HG02798 (cell line): ENCODE results near the gene SAYSD1.

Experiments used
- ATAC-seq: cut with Tn5 transposase; IDR thresholded peaks from one replicate; pipeline ENCODE4 v1.9.1; 2021; ENCODE audit warnings: mild to moderate bottlenecking; ENCODE audit not compliant: unreplicated experiment, poor library complexity

The SAYSD1 gene

DNA sequence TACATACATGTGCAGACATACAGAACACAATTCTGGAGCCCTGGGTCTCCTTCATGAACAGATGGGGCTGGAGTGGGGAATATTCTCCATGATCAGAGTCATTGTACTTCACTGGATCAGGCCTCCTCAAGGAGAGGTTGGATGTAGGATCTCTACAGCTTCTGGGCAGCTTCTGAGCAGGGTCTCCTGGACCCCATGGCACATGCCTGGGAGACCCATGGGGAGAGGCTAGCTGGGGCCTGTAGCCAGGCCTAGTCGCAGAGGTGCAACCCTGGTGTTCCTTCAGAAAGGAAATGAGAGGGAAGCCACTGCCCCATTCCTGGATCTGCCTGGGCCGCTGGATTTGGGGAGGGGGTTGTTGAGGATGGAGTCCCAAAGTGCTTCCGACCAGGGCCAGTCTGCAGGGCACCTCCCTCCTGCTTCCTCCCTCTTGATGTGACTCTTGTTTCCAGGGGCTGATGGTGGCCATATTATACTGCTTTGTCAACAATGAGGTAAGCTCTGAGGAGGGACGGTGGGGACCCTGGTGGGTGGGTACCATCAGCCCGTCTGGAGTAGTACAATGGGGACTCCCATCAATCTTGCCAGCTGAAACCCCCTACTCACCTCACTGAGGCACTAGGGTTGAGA lies 34.6 kb downstream of the SAYSD1 start:
- no peak for ATAC-seq

DNA sequence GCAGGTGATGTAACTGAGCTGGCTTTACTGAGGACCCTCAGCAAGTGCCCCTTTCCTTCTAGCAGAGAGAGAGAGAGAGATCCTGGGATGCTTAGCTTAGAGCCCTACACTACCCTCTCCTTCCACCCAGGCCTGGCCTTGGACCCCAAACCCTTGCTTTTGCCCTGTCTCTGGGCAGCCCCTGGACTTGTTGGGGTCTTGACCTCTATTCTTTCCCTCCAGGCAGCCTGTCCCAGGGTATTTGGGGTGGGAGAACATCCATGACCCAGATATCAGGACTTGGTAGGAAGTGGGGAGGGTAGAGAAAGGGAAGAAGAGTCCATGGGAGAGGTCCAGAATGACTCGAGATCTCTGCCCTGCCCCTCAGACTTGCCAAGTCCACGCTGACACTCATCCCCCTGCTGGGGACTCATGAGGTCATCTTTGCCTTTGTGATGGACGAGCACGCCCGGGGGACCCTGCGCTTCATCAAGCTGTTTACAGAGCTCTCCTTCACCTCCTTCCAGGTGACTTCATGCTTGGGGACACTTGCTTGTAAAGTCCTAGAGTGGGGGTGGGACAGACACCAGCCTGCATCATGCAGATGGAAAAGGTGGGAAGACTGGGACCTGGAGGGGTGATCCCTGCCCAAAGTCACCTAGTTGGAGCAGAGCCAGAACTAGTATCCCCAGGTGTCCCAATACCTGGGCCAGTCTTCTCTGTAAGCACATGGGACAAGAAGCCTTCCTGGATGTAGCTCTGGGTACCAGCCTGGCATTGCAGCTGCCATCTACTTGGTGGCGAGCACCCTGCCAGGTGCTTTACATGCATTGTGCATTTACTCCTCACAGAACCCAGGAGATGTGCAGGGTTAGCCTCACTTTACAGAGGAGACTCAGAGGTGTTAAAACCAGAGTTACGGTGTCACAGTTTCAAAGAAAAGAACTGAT lies 35.5 kb downstream of the SAYSD1 start:
- ATAC-seq, result no peak

DNA sequence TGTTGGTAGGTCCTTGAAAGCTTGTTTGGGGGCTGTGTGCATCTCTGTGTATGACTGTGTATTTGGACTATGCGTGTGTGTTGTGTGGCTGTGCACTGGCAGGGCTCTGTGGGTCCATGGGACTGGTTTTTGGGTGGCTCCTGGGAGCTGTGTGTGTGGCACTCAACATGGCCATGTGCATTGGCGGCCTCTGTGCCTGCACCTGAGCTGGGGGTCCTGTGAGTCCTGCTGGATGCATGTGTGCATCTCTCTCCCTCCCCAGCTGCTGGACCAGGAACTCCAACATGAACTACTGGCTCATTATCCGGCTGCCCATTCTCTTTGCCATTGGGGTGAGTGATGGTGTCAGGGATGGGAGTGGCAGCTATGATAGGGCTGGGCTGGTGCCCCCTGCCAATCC lies 36.3 kb downstream of the SAYSD1 start:
- ATAC-seq, result no peak

DNA sequence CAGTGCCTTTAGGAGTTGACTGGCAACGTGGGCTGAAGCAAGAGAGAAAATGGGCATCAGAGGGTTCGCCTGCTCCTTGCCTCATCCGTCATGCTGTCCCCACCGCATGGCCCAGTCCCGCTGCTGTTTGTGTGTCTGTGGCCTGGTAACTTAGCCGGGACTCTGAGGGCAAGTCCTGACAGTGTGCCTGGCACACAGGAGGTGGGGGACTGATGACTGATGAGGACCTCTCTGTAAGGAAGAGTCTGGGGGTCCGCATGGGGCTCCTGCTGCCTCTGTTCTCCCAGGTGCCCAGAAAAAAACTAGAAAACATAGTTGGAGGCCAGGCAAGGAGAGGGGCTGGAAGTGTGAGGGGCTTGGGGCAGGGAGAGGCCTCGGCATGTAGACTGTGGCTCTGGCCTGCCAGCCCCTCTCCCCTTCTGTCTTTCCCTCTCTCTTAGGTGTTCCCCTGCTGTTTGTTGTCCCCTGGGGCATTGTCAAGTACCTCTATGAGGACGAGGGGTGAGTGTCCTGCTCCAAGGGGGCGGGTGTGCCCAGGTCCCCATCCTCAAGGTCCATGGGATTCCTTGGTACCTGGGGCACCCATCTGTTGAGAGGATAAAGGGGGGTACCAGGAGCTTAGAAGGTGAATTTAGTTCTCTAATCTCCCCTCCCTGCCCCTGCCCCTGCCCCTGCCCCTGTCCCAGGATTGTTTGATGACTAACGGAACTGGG lies 36.9 kb downstream of the SAYSD1 start:
- ATAC-seq, result no peak

DNA sequence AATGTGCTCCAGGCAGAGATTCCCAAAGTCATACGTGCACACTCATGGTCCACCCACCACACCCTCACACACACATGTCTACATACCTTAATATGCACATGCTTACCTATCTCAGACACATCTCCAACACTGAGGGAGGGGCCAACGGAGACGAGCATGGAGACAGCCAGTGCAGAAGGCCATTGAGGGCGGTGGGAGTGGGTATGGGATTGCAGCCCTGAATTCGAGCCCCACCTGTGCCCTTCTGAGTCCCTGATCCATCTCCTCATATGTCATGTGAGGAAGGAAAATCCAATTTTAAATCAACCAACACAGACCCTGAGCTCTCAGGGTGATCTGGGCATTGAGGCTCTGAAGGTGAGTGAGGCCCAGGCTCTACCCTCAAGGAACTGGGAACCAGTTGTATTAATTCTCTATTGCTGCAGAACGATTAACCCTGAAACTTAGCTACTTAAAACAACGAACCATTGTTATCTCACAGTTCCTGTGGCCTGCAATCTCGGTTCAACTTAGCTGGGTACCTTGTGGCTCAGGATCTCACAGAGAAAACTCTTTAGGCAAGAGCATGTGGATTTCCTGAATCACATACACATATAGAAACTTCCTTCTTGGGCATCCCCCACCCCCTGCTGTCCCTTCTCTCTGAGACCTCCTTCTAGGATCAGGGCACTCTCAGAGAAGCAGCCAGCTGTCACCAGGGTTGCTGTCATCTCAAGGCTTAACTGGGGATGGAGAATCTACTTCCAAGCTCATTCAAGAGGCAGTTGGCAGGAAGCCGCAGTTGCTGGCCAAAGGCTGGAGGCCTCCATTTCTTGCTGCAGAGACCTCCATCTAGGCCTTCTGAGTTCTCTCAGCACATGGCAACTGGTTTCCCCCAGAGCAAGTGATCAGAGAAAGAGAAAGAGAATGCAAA lies 38.1 kb downstream of the SAYSD1 start:
- ATAC-seq, result no peak

DNA sequence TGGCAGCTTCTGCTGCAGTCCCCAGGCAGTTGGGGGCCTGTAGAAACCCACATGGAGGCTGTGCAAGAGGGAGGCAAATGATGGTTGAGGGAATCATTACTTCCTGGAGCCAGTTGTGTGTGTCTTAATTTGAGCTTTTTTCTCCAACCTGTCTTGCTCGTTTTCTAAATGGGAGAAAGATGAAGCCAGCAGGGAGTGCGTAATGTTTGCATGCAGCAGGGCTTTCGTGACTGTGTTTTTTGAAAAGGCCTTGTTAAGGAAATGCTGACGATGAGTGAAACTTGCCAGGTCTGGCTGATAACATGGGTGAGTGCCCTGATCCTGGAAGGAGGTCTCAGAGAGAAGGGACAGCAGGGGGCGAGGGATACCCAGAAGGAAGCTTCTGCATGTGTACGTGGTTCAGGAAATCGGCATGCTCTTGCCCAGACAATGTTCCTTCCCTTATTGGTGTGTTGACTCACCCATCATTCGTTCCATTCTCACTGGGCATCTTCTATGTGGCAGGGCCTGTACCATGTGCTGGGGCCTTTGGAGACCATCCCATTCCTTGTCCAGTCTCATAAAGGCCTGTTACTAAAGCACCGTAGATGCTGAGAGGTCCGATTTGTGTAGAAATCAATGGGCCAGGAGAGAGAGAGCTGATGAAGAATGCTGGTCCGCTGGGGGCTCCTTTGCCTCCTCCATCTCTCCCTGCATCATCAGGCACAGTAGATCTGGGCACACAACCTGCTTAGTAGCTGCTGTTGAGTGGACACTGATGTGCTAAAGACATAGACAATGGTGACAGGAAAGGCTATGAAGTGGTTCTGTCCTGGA lies 39.0 kb downstream of the SAYSD1 start:
- no peak for ATAC-seq

DNA sequence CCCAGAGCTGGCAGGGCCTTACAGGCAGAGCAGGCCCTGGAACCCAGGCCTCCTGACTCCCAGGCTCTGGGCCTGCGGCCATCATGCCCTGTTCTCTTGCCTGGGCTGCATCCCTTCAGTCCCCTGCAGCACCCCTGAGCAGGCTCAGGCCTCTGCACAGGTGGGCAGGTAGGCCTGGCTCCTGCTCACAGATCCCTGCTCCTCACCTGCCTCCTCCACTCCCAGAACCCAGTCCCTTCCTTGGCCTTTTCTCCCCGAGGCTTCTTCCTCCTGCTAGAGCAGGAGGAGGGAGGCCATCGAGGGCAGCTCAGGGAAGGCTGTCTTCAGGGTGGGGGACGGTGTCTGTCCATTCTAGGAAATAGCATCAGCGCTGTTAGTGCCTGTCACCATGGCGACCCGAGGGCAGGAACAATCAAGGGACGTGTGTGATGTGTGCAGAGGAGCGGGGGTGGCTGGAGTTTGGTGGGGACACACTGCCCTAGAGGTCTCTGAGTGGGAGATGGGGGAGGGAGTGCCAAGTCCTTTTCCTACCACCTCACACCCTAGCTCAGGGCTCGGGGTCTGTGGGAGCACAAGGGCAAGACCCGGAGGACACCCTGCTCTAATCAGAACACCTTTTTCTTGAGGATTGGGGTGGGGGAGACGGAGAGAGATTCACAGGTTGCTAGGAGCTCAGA lies 39.8 kb downstream of the SAYSD1 start:
- no peak for ATAC-seq

DNA sequence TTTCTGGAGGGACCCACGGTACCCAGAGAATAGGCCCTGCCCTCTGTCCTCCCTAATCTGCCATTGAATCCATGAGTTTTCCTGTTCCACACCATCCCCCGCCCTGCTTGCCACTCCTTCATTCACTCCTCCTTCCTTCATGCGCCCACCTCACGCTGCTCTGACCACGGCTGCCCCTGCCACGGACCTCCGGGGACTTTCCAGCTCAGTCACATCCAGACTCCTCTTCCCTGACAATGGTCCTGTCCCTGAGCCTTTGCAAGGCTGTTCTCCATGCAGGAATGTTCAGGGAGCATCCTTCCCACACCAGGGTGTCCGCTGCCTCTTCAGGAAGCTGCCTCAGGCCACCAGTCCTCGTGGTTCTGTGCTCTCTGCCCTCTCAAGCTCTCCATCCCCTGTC lies 40.5 kb downstream of the SAYSD1 start:
- ATAC-seq, result no peak

DNA sequence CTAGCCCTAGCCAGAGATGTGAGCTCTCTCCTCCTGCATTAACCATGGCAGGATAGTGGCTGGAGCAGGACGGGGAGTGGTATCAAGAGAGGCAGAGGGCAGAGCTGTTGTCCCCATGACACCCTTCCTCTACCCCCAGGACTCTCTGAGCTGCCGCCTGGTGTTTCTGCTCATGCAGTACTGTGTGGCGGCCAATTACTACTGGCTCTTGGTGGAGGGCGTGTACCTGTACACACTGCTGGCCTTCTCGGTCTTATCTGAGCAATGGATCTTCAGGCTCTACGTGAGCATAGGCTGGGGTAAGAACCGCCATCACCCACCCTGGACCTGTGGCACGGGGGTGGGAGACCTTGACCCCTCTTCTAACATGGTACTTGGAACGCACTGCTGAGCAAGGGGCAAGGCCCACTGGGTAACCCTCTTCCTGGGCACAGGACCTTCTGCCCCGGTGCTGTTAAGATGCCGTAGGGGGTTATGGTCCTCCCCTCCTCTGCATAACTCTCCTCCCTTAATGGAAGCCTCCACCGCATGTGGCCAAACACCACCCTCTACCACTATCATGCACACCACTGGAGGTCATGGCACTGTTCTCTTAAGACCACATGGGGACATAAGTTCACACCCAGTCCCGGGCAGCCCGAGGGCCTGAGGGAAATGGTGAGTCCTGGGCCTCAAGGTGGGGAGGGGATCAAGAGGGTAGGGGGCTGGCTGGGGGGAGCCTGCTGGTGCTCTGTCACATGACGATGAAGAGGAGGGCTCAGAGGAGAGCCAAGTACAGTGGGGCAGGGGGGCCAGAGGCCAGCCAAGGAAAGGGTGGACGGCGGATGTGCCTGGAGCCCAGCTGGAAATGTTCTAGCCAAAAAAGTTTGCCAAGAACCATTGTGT lies 41.3 kb downstream of the SAYSD1 start:
- ATAC-seq, result no peak

DNA sequence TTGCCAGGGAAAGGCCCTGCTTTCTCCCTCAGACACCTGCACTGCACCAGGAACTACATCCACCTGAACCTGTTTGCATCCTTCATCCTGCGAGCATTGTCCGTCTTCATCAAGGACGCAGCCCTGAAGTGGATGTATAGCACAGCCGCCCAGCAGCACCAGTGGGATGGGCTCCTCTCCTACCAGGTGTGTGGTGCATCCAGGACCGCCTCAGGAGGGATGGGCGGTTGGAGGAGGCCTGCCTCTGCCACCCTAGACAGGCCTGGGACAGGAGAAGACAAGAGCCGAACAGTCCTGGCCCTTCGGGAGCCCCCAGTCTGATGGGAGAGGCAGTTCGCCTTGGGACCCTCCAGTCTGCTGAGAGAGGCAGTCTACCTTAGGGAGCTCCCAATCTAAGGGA lies 42.2 kb downstream of the SAYSD1 start:
- ATAC-seq, result no peak

DNA sequence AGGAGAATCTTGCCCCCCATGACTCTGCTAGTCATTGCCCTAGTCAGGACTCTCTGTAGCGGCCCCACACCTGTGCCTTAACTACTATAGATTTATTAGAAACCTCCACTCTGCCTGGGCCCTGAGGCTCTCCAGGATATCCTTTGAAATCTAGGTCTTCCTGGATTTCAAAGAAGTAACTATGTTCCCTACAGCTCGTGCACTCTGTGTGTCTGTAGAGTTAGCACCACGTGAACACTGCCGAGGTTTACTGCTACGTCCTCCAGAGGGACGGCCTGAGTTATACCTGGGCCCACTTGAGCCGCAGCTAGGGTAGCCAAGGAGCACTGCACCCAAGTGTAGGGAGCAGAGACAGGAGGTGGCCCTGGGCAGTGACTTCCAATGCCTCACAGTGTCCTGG lies 46.6 kb downstream of the SAYSD1 start:
- no peak for ATAC-seq

DNA sequence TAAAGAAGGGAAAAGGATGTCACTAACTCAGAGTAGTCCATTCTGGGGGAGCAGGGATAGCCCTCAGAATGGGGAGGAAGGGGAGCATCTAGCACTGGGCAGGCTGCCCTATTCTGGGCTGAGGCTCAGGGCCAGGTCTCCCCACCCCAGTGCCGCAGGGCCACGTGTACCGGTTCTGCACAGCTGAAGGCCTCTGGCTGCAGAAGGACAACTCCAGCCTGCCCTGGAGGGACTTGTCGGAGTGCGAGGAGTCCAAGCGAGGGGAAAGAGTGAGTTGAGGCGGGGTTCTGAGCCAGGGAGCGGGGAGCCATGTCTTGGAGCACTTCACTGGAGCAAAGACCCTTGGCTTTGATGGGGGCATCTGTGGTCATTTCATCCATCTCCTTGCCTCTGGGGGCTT lies 49.4 kb downstream of the SAYSD1 start:
- ATAC-seq, result no peak

DNA sequence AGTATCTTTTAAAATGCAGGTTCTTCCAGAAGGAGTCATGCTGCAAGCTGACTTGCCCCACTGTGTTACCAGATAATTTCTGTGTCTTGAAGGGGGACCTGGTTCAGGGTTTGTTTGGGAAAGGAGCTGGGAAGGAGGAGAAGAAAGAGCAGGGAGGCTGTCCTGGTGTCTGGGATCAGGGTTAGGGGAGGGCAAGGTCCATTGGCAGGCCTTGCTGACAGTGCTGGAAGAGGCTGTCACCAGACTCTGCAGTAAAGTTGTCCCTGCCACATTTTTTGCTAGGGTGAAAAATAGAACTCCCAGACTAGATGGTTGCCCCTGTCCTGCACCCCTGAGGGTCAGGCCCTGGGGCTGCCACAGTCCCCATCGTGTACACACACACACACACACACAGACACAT lies 51.5 kb downstream of the SAYSD1 start:
- no peak for ATAC-seq

DNA sequence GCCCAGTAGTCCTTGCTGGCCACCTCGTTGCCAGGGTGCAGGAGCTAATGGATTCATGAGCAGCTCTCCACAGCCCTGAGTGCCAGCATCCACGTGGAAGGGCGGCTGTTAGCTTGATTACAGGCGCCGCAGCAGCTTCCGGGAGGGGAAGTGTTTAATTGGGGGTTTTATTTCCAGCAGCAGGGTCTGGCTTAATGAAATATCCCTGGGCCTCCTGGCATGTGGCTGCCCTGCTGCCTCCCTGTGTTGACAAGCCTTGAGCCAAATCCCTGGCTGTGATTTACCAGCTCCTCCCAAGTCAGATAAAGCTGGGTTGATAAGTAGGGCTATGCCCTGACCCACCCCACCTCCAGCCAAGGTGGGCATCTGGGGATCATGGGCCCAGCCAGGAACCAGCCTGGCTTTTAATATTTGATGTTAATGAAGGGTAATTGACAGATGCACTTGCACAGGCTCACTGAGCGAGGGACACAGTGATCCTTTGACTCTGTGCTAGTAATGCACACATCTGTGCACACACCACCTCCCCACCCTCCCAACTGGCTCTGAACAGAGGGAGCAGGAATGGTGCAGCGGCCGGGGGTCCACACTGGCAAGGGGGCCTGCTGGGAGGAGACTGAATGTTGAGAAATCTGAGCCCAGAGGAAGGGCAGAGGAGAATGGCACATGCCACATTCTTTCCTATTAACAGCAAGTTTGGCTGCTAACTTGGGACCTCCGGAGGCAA lies 52.8 kb downstream of the SAYSD1 start:
- ATAC-seq, result no peak

DNA sequence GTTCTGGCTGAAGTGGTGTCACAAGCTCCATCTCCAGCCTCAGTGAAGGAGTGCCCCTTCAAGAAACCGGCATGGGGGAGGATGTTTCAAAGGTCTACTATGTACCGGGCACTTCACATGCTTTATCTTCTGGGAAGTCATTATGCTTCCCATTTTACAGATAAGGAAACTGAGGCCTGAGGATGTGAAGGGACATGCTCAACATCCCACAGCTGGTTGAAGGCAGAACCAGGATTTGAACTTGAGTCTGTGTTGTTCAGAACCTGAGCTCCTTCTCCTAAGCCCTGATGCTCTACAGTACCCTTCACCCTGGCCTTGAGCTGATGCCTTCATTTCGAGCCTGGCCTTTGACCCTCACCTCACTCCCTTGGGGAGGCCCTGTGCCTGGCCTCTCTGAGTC lies 53.4 kb downstream of the SAYSD1 start:
- no peak for ATAC-seq

DNA sequence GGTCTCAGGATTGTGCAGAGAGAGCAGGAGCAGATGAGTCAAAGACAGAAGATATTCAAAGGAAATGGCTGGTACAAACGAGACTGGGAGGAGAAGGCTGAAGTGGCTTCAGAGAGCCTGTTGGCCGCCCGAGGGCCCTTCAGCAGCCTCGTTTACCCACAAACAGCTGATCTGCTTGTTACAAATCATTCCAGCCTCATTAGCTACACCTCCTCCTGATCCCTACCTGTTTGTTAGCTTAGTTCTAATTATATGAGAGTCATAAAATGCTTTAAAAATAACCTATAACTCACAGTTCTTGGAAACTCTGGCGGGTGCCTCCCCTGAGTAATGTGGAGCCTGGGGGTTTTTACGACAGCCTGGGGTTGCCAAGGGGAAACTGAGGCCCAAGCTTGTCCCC lies 53.8 kb downstream of the SAYSD1 start:
- no peak for ATAC-seq

DNA sequence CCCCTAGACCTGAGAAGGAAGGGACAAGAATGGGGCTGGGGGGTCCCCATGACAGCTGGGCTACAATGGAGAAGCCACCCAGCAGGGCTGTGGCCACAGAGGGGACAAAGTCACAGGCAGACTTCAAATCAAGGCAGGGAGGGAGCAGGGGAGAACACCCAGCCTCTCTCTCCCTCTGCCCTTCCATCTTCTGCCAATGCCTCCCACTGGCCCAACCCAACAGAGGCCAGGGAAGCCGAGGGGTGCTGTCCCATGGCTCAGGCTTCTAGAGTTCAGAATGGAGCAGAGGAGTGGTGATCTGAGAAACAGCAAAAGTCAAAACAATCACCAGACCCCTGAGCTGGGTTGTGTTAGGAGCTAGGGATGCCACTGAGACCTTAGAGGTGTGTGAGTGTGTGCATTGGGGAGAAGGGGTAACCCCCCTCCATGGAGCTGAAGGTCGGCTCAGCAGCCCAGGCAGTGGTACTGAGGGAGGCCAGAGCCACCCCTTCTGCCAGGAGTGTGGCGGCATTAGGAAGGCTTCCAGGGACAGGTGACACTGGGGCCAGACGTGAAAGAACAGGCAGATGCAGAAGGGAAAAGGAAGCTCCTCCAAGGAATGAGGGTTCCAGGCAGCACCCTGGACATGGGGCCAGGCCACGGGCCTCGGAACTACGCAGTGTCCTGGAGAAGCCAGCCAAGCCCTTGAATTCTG lies 54.4 kb downstream of the SAYSD1 start:
- ATAC-seq, result no peak
